ENCODE measurements around the gene LGI4.

LGI4 gene

GRCh38 chr19:35100588-35101533, 34.0 kb downstream of the LGI4 start:
- TF ChIP-seq CTCF (IDR thresholded peaks at IDR 0.05; ENCODE audit: extremely low read depth, insufficient read depth, missing control alignments): no peak
- DNase-seq (ENCODE audit: low spot score): no peak
- in situ Hi-C loops (cut with MboI; ENCODE audit: low pct_unique_long_range_greater_than_20kb, low sequenced_read_pairs, unreplicated experiment): no loop called here

GRCh38 chr19:35099897-35100275, 35.0 kb downstream of the LGI4 start:
- TF ChIP-seq CTCF (IDR thresholded peaks at IDR 0.05; ENCODE audit: extremely low read depth, insufficient read depth, missing control alignments): no peak
- in situ Hi-C loops (cut with MboI; ENCODE audit: low pct_unique_long_range_greater_than_20kb, low sequenced_read_pairs, unreplicated experiment): no loop called here
- DNase-seq (ENCODE audit: low spot score): no peak

GRCh38 chr19:35099155-35099896, 35.5 kb downstream of the LGI4 start:
- TF ChIP-seq CTCF (IDR thresholded peaks at IDR 0.05; ENCODE audit: extremely low read depth, insufficient read depth, missing control alignments): no peak
- in situ Hi-C loops (cut with MboI; ENCODE audit: low pct_unique_long_range_greater_than_20kb, low sequenced_read_pairs, unreplicated experiment): no loop called here
- DNase-seq (ENCODE audit: low spot score): no peak

- no peak for TF ChIP-seq CTCF (IDR thresholded peaks at IDR 0.05; ENCODE audit: extremely low read depth, insufficient read depth, missing control alignments)
- in situ Hi-C loops (cut with MboI; ENCODE audit: low pct_unique_long_range_greater_than_20kb, low sequenced_read_pairs, unreplicated experiment): no loop called here
- no peak for DNase-seq (ENCODE audit: low spot score)
Measured at GRCh38 chr19:35098413-35099049, 36.3 kb downstream of the LGI4 start.

- DNase-seq (ENCODE audit: low spot score): no peak
- in situ Hi-C loops (cut with MboI; ENCODE audit: low pct_unique_long_range_greater_than_20kb, low sequenced_read_pairs, unreplicated experiment): no loop called here
- no peak for TF ChIP-seq CTCF (IDR thresholded peaks at IDR 0.05; ENCODE audit: extremely low read depth, insufficient read depth, missing control alignments)
Measured at GRCh38 chr19:35095667-35096368, 39.0 kb downstream of the LGI4 start.

- DNase-seq (ENCODE audit: low spot score): no peak
- TF ChIP-seq CTCF (IDR thresholded peaks at IDR 0.05; ENCODE audit: extremely low read depth, insufficient read depth, missing control alignments): no peak
- in situ Hi-C loops (cut with MboI; ENCODE audit: low pct_unique_long_range_greater_than_20kb, low sequenced_read_pairs, unreplicated experiment): no loop called here
Measured at GRCh38 chr19:35094656-35095055, 40.2 kb downstream of the LGI4 start.
